ENCODE data around the gene SHOC2.

Gene SHOC2

GRCh38 chr10:110947061-110947595 lies 27.7 kb downstream of the SHOC2 start:
- TF ChIP-seq, protein P1, sequence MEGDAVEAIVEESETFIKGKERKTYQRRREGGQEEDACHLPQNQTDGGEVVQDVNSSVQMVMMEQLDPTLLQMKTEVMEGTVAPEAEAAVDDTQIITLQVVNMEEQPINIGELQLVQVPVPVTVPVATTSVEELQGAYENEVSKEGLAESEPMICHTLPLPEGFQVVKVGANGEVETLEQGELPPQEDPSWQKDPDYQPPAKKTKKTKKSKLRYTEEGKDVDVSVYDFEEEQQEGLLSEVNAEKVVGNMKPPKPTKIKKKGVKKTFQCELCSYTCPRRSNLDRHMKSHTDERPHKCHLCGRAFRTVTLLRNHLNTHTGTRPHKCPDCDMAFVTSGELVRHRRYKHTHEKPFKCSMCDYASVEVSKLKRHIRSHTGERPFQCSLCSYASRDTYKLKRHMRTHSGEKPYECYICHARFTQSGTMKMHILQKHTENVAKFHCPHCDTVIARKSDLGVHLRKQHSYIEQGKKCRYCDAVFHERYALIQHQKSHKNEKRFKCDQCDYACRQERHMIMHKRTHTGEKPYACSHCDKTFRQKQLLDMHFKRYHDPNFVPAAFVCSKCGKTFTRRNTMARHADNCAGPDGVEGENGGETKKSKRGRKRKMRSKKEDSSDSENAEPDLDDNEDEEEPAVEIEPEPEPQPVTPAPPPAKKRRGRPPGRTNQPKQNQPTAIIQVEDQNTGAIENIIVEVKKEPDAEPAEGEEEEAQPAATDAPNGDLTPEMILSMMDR (IDR thresholded peaks at IDR 0.05; ENCODE audit: low read length, missing control alignments) = no peak
- DNase-seq (ENCODE audit: low read depth) = no peak
- H3K4me3 ChIP-seq (replicated peaks; ENCODE audit: low read depth, low read length) = no peak overlapping the region

- DNase-seq (ENCODE audit: low read depth) = no peak
- TF ChIP-seq, protein P1 (IDR thresholded peaks at IDR 0.05; ENCODE audit: low read length, missing control alignments) = no peak
- H3K4me3 ChIP-seq (replicated peaks; ENCODE audit: low read depth, low read length) = no peak overlapping the region
Measured at GRCh38 chr10:110951381-110951780, 32.0 kb downstream of the SHOC2 start.

DNA sequence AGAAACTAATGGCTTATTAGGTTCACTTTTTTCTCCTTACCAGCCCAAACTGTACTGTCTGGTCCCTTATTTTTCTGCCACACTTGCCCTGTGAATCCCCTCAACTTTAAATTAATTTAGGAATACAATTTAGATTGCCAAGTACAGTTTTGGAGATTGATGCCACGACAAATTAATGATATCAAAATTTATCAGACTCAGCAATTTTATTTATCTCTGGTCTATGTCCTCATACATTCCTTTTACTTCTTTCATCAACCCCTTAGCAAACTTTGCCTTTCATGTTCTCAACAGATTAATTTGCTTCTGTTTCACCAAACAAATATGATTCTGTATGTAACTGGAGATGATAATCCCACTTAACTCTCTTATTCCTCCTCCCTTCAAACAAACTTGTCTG lies 38.2 kb downstream of the SHOC2 start:
- TF ChIP-seq, protein P1 (IDR thresholded peaks at IDR 0.05; ENCODE audit: low read length, missing control alignments) = no peak
- H3K4me3 ChIP-seq (replicated peaks; ENCODE audit: low read depth, low read length) = no peak overlapping the region
- DNase-seq (ENCODE audit: low read depth) = no peak

- H3K4me3 ChIP-seq (replicated peaks; ENCODE audit: low read depth, low read length) = no peak overlapping the region
- TF ChIP-seq, protein P1 (IDR thresholded peaks at IDR 0.05; ENCODE audit: low read length, missing control alignments) = no peak
- DNase-seq (ENCODE audit: low read depth) = no peak
Measured at GRCh38 chr10:110959379-110960332, 40.3 kb downstream of the SHOC2 start.

- TF ChIP-seq, protein P1 (IDR thresholded peaks at IDR 0.05; ENCODE audit: low read length, missing control alignments) = no peak
- DNase-seq (ENCODE audit: low read depth) = no peak
- H3K4me3 ChIP-seq (replicated peaks; ENCODE audit: low read depth, low read length) = no peak overlapping the region
Measured at GRCh38 chr10:110960333-110960712, 40.9 kb downstream of the SHOC2 start.

DNA sequence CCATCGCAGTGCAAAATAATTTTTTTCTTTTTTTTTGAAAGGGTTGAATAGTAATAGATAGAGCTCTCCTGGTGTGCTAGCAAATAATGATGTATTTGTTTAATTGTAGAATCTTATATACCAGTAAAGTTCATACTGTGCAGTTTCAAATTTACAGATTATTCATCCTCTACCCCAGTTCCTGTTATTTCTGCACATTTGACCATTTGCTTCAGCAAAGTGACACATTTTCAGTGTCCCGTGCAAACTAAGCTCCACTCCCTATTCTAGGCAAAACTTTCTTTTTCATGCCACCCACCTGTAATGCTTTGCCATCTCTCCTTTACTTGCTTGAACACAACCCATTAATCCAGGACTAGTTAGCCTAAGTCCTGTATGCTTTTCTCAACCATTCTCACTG lies 43.0 kb downstream of the SHOC2 start:
- H3K4me3 ChIP-seq (replicated peaks; ENCODE audit: low read depth, low read length) = no peak overlapping the region
- DNase-seq (ENCODE audit: low read depth) = no peak
- TF ChIP-seq, protein P1 (IDR thresholded peaks at IDR 0.05; ENCODE audit: low read length, missing control alignments) = no peak
